HCEC 1CT (cell line): ENCODE results near the gene MAG.

Source experiments
- DNase-seq: peaks from one replicate; pipeline ENCODE4 v3.0.0-alpha.2; 2017

The MAG gene, protein sequence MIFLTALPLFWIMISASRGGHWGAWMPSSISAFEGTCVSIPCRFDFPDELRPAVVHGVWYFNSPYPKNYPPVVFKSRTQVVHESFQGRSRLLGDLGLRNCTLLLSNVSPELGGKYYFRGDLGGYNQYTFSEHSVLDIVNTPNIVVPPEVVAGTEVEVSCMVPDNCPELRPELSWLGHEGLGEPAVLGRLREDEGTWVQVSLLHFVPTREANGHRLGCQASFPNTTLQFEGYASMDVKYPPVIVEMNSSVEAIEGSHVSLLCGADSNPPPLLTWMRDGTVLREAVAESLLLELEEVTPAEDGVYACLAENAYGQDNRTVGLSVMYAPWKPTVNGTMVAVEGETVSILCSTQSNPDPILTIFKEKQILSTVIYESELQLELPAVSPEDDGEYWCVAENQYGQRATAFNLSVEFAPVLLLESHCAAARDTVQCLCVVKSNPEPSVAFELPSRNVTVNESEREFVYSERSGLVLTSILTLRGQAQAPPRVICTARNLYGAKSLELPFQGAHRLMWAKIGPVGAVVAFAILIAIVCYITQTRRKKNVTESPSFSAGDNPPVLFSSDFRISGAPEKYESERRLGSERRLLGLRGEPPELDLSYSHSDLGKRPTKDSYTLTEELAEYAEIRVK

DNA sequence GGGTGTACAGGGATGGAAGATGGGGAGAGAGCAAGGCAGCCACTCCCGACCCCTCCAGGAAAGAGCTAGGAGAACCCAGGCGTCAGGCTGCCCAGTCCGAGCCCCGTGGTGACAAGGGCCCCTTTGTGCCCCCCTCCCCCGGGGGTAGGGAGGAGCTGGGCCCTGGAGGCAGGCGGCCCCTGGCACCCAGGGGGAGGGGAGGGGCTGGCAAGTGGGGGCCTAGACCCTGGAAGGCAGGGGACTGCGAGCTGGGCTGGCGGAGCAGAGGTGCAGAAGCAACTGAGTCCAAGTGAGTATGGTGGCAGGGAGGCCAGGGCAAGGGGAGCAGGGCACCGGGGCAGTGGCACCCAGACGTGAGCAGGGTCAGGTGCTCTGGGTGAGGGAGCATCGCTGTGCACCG lies at the start of gene MAG:
TSS of gene MAG (plus strand) at position 246 of the 400 bp plus-strand sequence. CDS start 3,248 bp downstream, outside the sequence.
- no peak for DNase-seq

DNA sequence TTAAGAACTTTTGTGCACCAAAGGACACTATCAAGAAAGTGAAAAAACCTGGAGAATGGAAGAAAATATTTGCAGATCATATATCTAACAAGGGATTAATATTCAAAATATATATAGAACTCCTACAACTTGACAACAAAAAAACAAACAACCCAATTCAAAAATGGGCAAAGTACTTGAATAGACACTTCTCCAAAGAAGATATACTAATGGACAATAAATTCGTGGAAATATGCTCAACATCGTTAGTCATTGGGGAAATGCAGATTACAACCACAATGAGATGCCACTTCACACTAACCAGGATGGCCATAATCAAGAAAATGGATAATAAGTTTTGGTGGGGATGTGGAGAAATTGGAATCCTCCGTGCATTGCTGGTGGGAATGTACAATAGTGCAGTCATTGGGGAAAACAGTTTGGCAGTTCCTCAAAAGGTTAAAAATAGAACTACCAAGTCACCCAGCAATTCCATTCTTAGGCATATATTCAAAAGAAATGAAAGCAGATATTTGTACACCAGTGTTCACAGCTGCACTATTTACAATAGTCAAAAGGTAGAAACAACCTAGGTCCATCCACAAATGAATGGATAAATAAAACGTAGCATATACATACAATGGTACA lies 45.4 kb upstream of the MAG start:
- DNase-seq, result no peak

DNA sequence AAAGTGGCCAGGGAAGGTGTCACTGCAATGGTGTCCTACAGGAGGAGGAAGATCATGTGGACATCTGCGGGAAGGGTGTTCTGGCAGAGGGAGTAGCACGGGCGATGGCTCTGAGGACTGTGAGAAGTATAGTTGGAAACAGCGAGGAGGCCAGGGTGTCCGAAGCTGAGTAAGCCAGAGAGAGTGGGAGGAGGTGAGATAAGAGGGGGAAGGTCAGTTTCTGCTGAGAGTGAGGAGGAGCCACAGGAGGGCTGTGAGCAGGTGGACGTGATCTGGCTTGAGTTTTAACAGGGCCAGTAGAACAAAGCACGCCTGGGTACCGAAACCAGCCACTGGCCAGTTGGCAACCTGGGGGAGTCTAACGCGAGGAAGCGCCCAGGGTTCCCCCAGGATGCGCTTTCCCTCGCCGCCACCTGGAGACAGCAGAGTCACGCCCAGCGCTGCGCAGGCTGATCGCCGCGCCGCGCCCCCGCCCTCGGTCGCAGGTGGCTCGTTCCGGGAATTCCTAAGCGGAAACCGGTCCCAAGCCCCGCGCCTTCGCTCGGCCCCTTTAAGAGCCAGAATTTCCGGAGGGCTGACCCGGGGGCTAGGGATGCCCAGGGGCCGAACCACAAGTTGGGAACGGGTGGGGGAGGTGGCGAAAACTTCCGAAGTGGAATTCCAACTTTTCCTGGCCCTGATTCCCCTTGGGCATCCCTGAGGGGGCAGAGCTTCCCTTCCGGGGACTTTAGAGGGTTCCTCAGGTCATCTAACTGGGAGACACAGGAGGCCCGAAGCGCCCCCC lies 44.2 kb upstream of the MAG start:
- no peak for DNase-seq

DNA sequence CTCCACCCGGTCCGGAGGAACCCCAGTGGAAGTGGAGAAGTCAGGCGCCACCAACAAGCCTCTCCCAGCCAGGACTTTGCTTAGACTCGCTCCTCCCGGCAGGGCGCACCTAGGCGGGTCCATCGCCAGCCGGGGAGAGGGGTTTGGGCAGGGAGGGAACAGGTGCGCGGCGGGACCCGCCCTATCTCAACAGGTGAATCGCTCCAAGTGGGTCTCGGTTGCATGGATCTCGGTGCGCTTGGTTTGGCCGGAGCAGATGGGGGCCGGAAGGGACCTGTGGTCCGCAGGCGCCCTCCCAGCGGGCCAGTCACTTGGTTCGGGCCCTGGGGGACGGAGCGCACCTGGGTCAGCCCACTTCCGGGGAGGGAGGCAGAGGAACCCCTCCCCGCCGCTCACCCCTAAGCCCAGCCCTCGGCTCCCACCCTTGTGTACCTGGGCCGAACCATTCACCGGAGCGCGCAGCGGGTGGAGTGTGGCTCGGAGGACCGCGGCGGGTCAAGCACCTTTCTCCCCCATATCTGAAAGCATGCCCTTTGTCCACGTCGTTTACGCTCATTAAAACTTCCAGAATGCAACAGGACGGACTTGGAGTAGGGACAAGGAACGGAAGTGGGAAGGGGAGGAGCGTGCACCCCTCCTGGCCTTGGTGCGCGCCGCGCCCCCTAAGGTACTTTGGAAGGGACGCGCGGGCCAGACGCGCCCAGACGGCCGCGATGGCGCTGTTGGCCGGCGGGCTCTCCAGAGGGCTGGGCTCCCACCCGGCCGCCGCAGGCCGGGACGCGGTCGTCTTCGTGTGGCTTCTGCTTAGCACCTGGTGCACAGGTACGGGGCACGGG lies 43.4 kb upstream of the MAG start, which contains the start of gene LSR:
TSS of gene LSR (plus strand) at position 693 of the 836 bp plus-strand sequence. CDS start at position 714, 21 bp downstream.
- no peak for DNase-seq

DNA sequence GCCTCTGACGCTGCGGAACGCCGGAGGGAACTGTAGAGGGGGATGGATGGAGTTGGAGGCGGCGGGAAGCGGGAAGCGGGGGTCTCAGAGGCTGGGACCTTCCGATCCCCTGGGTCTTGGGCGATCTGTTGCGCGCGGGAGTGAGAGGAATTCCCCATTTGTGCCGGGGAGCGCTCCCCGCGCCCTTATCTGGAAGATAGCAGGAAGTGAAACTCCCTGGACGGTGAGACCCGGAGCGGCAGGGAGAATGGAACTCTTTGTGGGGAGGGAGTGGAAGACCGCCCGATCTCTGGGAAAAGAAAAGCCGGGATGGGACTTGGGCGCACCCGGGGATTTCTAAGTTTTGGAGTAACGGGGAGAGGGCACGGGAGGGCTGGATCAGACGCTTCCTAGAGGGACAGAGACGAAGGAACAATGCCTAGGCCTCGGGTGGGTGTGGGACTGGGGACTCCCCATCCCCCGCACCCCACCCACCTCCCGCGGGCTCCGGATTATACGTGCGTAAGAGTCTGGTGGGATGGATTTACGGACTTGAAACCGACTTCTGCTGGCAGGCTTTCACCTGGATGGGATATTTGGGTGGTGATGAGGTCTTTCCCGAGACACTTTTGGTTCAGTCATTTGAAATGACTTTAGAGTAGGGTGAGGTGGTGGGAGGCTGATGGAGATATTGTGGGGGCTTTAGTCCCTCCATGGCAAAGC lies 42.7 kb upstream of the MAG start:
- DNase-seq, result no peak

DNA sequence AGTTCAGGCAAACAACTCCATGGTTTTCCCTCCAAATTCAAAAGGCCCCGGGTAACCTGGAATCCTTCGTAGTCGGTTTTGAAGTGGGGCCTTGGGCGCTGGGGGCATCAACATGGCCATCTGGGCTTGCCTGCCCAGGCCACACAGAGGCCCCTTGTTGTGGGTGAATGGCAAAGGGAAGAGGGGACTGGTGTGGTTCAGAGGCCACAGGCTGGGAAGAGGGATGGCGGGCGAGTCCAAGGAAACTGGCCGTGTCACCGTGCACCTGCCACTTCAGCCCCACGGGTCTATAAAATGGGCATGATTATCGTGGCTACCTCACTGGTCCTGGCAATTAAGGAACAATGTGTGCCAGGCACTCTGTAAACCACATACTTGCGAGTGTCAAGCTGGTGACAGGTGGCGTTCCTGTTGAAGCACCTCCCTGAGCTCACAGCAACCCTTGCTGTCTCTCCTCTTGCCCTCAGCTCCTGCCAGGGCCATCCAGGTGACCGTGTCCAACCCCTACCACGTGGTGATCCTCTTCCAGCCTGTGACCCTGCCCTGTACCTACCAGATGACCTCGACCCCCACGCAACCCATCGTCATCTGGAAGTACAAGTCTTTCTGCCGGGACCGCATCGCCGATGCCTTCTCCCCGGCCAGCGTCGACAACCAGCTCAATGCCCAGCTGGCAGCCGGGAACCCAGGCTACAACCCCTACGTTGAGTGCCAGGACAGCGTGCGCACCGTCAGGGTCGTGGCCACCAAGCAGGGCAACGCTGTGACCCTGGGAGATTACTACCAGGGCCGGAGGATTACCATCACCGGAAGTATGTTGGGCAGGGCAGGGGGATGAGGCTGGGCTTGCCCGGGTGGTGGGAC lies 41.9 kb upstream of the MAG start:
- no peak for DNase-seq

DNA sequence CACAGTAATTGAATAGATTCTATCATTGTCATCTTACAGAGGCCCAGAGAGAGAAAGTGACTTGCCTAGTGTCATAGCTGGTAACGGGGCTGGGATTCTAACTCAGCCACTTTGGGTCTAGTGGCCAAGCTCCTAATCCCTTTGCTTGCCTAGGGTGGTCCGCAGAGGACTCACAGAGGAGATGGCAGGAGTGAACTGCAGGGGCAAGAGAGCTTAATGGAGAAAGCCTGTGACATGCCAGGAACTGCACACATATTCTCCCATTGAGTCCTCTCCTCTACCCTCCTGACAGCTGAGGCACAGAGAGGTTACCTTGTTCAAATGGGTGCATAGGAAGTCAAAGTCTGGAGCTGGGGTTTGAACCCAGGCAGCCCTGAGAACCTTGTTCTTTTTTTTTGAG lies 40.5 kb upstream of the MAG start:
- DNase-seq, result no peak

DNA sequence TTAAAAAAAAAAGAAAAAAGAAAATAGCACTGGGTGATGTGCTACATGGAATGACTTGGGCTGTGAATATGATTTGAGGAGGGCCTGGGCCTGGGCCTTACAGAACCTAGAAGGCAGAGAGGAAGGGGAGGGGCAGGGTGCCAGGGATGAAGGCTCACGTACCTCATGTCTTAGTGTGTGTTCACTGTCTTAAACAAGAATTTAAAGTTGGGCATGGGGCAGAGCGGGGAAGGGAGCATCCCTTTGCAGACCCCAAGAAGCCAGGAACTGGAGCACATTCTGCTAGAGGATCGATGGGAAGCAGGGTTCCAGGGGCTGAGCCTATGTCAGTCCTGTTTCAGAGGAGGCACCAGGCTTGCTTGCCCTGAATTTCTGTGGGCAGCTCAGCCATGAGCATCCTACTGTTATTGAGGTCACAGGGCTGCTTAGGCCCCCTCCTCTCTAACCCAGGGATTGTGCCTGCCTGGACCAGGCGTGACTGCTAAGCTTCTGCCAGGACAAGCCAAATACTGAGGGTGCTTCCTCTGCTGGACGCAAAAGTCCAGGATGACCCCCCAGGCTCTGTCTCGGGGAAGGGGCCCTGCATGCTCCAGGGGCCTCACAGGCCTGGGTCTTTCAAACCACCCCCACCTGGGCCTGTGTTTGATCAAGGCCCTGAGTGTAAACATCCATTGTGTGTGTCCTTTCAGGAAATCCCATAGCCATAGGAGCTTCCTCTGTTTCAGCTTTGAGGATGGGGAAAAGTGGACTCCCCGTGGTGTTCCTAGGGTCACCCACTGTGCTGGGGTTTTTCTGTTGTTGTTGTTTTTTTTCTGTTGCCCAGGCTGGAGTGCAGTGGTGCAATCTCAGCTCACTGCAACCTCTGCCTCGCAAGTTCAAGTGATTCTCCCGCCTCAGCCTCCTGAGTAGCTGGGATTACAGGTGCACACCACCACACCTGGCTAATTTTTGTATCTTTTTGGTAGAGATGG lies 38.4 kb upstream of the MAG start:
- DNase-seq, result no peak

DNA sequence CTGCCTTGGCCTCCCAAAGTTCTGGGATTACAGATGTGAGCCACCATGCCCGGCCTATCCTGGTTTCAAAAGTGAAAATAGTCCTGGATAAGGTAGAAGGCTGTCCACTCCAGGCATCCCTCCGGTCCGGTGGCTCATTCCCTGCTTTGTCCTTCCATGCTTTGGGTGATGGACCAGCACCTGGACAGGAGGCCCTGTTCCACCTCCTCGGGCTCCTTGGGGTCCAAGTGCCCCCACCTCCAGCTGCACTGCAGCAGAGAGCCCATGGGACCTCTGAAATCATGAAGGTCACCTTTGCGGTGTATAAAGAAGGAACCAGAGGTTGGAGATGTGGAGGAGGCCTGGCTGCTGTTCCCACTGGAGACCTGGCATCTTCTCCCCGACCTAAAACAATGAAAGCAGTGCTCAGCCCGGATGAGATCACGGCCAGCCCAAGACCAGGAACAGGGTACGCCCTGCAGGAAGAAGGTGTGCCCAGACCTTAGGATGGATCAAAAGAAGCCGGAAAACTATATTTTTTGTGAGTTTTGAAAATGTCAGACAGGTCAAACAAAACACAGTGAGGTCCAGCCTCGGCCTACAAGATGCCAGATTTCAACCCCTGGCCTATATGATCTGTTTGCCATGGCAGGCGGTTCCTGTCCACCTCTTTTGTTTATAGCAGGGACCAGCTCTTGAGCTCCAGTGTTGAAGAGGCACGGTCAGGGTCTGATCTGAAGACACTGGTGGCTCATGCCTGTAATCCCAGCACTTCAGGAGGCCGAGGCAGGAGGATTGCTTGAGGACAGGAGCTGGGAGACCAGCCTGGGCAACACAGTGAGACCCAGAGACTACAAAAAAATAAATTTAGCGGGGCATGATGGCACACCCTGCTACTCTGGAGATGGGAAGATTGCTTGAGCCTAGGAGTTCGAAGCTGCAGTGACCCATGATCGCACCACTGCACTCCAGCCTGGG lies 37.3 kb upstream of the MAG start:
- DNase-seq, result no peak

DNA sequence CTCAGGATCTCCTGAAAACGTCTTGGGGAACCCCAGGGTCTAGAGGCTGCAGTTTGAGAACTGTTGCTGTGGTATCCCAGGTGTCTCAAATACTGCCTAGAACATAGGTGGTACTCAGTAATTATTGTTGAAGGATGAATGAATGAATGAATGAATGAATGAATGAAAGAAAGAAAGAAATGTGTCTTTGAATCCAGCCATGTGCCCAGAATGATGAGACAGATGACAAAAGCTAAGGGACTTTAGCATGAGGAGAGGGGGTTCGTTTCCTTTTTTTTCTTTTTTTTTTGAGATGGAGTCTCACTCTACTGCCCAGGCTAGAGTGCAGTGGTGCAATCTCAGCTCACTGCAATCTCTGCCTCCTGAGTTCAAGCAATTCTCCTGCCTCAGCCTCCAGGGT lies 35.4 kb upstream of the MAG start:
- no peak for DNase-seq

DNA sequence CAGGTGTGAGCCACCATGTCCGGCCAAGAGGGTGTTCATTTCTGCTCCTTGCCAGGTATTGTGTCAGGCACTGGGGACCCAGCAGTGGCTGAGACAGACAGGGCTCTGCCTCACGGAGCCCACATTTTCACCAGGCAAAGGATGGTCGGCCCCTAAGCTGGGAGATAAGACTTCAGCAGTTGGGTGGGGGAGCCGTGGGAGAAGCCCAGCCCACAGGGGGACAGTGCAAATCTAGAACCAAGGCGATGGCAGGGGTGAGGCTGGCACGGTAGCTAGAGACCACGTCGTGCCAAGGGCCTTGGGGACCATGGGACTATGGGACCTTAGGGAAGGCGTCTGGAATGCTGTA lies 34.9 kb upstream of the MAG start:
- DNase-seq, result no peak

DNA sequence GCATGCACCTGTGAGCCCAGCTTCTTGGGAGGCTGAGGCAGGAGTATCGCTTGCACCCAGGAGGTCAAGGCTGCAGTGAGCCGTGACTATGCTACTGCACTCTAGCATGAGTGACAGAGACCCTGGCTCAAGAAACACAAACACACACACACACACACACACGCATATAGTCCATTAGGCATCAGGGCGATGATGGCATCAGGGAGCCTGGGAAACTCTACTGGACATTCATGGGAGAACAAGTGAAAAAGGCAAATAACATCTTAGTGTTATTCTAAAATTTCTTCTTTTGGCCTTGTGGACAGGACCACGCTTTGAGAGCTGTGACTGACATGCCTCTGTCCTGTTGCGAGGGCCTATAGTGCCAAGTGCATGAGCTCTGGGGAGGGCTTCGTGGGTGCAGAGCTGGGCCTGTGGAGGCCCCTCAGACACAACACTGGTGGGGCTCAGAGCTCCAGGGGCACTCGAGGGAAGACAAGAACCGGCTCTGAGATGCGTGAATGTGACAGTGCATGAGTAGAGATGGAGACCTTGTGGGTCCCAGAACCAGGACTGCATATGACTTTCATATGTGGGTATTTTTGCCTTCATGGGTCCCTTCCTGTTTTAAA lies 31.2 kb upstream of the MAG start:
- no peak for DNase-seq

DNA sequence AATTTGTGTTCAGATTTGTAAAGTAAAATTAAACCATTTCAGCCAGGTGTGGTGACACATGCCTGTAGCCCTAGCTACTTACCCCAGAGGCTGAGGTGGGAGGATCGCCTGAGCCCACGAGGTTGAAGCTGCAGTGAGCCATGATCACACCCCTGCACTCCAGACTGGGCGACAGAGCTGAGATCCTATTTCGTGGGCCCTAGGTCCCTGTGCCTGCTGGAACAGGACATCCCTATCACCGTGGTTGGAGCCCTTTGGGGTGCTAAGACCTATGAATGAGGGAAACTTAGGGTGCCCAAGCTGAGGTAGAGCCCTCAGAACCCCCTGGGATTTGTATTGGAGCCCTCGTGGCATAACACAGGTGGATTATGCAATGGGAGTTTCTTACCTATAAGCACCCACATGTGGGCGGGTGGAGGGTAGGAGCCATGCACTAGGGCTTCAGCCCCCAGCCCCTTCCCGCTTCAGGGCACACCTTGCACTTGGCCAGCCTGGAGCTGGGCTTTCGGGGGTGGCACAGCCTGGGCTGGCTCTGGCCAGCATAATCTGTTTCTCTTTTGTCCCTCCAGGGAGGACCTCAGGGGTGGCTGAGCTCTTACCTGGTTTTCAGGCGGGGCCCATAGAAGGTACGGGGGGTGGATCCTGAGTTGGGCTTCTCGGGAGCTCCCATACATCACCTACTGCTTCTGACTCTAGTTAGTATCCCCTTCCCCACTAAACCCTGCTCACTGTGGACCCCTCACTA lies 30.4 kb upstream of the MAG start:
- DNase-seq, result no peak

DNA sequence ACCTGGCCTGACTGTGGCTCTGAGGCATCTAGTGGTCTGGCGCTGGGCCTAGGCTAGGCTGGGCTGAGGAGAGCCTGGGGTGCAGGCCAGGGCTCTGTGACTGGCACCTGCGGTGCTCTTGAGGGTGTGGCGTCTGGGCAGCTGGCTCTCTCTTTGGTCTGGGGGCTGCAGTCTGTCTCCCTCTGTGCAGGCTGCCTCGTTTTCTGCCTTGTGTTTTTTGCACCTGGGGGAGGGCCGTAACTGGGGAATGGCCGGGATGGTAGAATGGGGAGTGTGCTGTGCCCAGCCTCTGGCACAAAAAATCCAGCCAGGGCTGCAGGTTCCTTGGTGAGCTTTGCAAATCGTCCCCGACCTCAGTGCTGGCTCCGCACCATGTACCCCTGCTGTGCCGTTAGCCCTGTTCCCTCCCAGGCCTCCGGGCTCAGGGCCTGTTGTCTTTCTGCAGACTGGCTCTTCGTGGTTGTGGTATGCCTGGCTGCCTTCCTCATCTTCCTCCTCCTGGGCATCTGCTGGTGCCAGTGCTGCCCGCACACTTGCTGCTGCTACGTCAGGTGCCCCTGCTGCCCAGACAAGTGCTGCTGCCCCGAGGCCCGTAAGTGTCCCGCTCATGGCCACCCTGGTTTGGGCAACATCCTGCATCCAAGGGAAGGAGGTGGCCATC lies 29.7 kb upstream of the MAG start:
- no peak for DNase-seq

DNA sequence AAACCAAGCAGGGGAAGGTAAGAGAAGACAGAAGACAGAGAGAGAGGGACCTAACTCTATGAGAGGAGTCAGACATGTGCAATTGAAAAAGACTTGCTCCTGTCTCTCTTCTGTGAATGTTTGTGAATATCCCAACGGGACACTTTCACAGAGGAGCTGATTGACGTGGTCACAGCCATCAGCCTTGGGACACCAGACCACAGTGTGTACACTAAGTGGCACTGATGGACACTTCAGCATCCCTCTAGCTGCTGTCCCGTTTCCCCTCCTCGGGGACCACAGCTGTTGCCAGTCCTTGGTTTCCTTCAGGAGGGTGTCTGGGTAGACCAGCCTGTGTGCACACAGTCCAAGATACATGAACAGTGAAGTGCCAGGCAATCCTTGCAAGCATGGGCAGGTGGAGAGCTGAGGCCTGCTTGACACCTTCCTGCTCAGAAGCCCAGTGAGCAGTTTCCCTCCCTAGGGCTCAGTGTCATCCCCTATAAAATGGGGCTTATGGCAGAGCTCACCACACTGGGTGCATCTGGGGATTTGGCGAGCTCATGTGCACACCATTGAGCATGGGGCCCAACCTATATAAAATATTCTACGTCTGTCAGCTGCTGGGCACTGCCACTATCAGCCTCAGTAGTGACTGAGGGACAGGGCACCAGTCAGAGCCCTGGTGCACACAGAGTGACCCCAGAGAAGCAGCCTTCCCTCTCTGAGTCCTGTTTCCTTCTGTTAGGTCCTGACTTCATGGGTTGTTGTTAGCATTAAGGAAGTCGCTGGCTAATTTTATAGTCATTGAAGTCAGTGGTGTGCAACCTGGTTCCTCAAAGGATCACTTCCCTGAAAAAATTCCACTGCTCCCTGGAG lies 27.5 kb upstream of the MAG start:
- DNase-seq, result no peak
